Measurements from ENCODE around the gene MAST4. TPM values are rescaled to one million over a fixed set of nuclear protein-coding genes. Genes with fewer than 3 reads are reported as not detected.

MAST4 gene
- total and polyA plus RNA-seq, 2 of the 8 experiments (the other 6 are each of a cell fraction or from before 2014, with no cell fraction given), result 1.5 to 2.6 TPM

- Histone ChIP-seq H3K4ac (replicated peaks; ENCODE audit: insufficient read length, low read depth, low read length) (no peak overlapping the region), H3K23me2 (ENCODE audit: low read depth, low read length) (no peaks in the 10 kb centered on the region), H3K79me1 (ENCODE audit: low read depth, low read length) (no peaks in the 10 kb centered on the region), H3K9ac (replicated peaks in 1 of 4; ENCODE audit: extremely low read depth in 1 of 4, low read depth in 3 of 4, low read length in 3 of 4) (no peak overlapping the region), H3K23ac (ENCODE audit: insufficient read length) (no peak overlapping the region), H3K9me3 (ENCODE audit: insufficient read depth in 2 of 2, low read depth in 1 of 2, low read length in 1 of 2) (no peaks in the 10 kb centered on the region), H4K91ac (replicated peaks; ENCODE audit: insufficient read length, low read length) (no peak overlapping the region), H3K56ac (replicated peaks; ENCODE audit: insufficient read length, low read depth, low read length) (no peak overlapping the region), H3K79me2 (ENCODE audit: control insufficient read depth in 1 of 2, insufficient read depth in 2 of 2, low read length in 2 of 2) (no peaks in the 10 kb centered on the region), H2BK15ac (ENCODE audit: low read length) (no peak overlapping the region), H4K8ac (ENCODE audit: extremely low read depth, insufficient read depth, low read length) (no peak overlapping the region), H3K27ac (ENCODE audit: low read depth, low read length) (no peak overlapping the region), H3K4me3 (ENCODE audit: extremely low read depth in 1 of 4, insufficient read depth in 2 of 4, low read depth in 3 of 4, low read length in 4 of 4) (no peak overlapping the region), H2BK5ac (ENCODE audit: low read depth, low read length) (no peak overlapping the region), H3K18ac (ENCODE audit: extremely low read depth, low read length) (no peak overlapping the region), H3K4me2 (ENCODE audit: insufficient read depth in 1 of 2, low read depth in 2 of 2, low read length in 2 of 2) (no peak overlapping the region), H2BK120ac (replicated peaks; ENCODE audit: low read depth, low read length) (no peak overlapping the region), H3K27me3 (replicated peaks in 1 of 4; ENCODE audit: control insufficient read depth in 3 of 4, extremely low read depth in 1 of 4, insufficient read depth in 3 of 4, low read length in 3 of 4) (no peaks in the 10 kb centered on the region), H2BK20ac (ENCODE audit: low read length) (no peak overlapping the region), H4K5ac (ENCODE audit: insufficient read length, low read depth, low read length) (no peak overlapping the region), H2AK5ac (ENCODE audit: low read depth, low read length) (no peak overlapping the region), H3K14ac (ENCODE audit: insufficient read length) (no peak overlapping the region), H2AFZ (ENCODE audit: low read length) (no peak overlapping the region), H2BK12ac (ENCODE audit: low read depth, low read length) (no peak overlapping the region), H3K36me3 (ENCODE audit: control insufficient read depth in 2 of 4, insufficient read depth in 4 of 4, low read length in 3 of 4) (no peaks in the 10 kb centered on the region), H4K20me1 (replicated peaks in 1 of 2; ENCODE audit: control insufficient read depth in 1 of 2, insufficient read depth in 2 of 2, low read length in 2 of 2) (no peaks in the 10 kb centered on the region), H3K4me1 (replicated peaks in 1 of 4; ENCODE audit: control insufficient read depth in 3 of 4, insufficient read depth in 4 of 4, low read length in 3 of 4) (no peaks in the 10 kb centered on the region)
- DNase-seq (ENCODE audit: low read depth in 1 of 2, low spot score in 2 of 2), result no peak
- no peak for FAIRE-seq
- 90% methylated on average over 5 of the region's 5 CpGs; no CpG with 5 or more reads in 1 of the 2 experiments for WGBS, 2 experiments (ENCODE audit: extremely low coverage in 1 of 2, insufficient coverage in 1 of 2, insufficient read length in 1 of 2, insufficient replicate concordance in 2 of 2, low coverage in 1 of 2, low lambda C conversion rate in 2 of 2, missing lambda C conversion rate in 1 of 2)
- POLR2A ChIA-PET (ENCODE audit: partially characterized antibody), result no interaction called here
- no peak for TF ChIP-seq TCF12 (IDR thresholded peaks at IDR 0.05; ENCODE audit: low read depth, low read length)
- TF ChIP-seq CTCF (IDR thresholded peaks at IDR 0.05; ENCODE audit: control extremely low read depth in 1 of 3, insufficient read depth in 1 of 3, low read depth in 1 of 3, low read length in 3 of 3), result no peak
- no peak for TF ChIP-seq SRF (IDR thresholded peaks at IDR 0.05; ENCODE audit: low read depth, low read length)
- TF ChIP-seq ATF3 (IDR thresholded peaks at IDR 0.05; ENCODE audit: insufficient read depth, low read depth, low read length), result no peak
- TF ChIP-seq RBBP5 (IDR thresholded peaks at IDR 0.05; ENCODE audit: borderline replicate concordance, low read depth, low read length), result no peak
- CTCF ChIA-PET (ENCODE audit: partially characterized antibody), result no interaction called here
These were observed 385.3 kb downstream of the MAST4 start for GRCh38 chr5:66981266-66982055.

All from H1 (cell line).